Measurements from ENCODE around the gene COMMD1.

Gene COMMD1

DNA sequence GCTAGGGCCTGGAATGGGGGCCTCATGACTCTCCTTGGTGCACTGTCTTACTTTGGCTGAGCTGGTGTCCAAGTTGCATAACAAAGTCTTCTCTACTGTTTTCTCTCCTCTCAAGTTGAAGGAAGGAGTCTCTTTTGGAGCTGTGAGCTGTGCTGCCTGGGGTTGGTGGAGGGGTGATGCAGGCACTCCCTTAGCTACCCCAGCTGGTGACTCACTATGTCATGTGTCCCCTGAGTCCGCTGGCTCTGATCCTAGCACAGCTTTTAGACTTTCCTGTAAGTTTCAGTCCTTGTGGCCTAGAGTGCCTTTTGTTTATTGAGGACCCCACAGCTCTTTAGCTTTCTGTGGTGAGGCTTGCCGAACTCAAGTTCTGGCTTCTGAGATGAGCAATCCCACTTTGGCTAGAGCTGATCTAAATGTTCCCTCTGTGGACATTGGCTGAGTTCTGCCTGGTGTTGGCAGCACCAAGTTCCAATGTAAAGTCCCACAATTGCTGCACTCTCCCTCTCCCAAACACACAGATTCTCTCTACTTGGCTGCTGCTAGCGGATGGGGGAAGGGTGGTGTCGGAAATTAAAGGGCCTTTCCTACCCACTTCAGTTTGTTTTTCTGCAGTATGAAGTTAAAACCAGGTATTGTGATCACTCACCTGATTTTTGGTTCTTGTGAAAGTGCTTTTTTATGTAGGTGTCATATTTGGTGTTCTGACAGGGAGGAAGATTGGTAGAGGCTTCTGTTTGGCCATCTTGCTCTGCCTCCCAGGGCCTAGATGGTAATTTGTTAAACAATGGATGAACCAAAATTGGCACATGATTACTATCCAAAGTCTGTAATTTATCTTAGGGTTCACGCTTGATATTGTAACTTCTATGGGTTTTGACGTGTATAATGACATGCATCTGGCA lies 83.2 kb downstream of the COMMD1 start:
- no peak overlapping the region for H3K27ac Mint-ChIP-seq
- H3K27me3 Mint-ChIP-seq (ENCODE audit: low read depth) = no peaks in the 10 kb centered on the region
- no peaks in the 10 kb centered on the region for H3K4me1 Mint-ChIP-seq
- TF ChIP-seq, protein P1, sequence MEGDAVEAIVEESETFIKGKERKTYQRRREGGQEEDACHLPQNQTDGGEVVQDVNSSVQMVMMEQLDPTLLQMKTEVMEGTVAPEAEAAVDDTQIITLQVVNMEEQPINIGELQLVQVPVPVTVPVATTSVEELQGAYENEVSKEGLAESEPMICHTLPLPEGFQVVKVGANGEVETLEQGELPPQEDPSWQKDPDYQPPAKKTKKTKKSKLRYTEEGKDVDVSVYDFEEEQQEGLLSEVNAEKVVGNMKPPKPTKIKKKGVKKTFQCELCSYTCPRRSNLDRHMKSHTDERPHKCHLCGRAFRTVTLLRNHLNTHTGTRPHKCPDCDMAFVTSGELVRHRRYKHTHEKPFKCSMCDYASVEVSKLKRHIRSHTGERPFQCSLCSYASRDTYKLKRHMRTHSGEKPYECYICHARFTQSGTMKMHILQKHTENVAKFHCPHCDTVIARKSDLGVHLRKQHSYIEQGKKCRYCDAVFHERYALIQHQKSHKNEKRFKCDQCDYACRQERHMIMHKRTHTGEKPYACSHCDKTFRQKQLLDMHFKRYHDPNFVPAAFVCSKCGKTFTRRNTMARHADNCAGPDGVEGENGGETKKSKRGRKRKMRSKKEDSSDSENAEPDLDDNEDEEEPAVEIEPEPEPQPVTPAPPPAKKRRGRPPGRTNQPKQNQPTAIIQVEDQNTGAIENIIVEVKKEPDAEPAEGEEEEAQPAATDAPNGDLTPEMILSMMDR (IDR thresholded peaks at IDR 0.05; ENCODE audit: unreplicated experiment in 3 of 3) = no peak
- H3K4me3 Mint-ChIP-seq = no peak overlapping the region
- H3K36me3 Mint-ChIP-seq (ENCODE audit: low read depth) = peaks cover 2% of the 10 kb centered on the region
- H3K9me3 Mint-ChIP-seq = peaks cover 3% of the 10 kb centered on the region

DNA sequence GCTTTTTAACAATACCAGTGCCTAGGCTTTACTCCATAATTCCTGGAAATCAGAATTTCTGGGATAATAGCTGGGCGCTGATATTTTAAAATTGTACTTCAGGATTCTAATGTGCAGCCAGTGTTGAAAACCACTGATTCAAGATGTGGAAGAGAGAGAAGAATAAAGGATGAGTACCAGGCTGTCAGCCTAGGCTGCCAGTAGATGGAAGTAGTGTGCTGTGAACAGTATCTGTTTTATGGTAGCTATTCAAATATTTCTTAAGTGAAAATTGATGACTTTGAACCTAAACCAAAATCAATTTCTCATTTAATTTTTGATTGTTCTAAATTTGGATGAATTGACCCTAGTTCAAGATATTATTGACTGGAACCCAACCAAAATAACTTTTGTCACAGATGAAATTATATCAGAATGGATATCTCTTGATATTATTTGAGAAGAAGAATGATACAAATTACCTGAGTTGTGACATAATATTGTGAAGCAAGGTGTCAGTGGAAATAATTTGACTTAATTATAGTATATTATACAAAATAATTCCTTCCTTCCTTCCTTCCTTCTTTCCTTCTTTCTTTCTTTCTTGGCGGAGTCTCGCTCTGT lies 88.0 kb downstream of the COMMD1 start:
- Mint-ChIP-seq H3K27me3 (ENCODE audit: low read depth) (no peaks in the 10 kb centered on the region), H3K27ac (no peak overlapping the region), H3K36me3 (ENCODE audit: low read depth) (no peaks in the 10 kb centered on the region), H3K9me3 (no peaks in the 10 kb centered on the region), H3K4me1 (peaks cover 2% of the 10 kb centered on the region), H3K4me3 (no peak overlapping the region)
- TF ChIP-seq, protein P1 (IDR thresholded peaks at IDR 0.05; ENCODE audit: unreplicated experiment in 3 of 3) = peak; percentile 68 to 77 (median 69)

DNA sequence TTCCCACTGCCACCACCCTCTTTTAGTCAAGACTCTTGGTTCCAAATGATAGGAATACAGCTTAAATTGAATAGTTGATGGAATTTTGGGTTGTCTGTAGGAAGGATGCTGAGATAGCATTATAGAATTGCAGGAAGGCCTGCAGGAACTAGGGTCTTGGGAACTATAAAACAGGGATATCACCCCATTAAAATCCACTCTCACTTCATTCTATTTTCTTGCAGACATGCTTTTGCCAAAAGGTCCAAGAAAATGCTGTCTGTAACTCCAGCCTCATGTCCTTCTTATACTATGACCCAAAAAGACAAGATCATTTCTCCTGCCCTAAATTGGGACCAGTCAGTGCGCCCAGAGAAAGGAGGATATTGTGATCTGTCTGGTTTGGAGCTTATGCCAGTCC lies 89.1 kb downstream of the COMMD1 start:
- Mint-ChIP-seq H3K9me3 (no peaks in the 10 kb centered on the region), H3K27me3 (ENCODE audit: low read depth) (no peaks in the 10 kb centered on the region), H3K27ac (no peak overlapping the region), H3K4me1 (peaks cover 5% of the 10 kb centered on the region), H3K36me3 (ENCODE audit: low read depth) (no peaks in the 10 kb centered on the region), H3K4me3 (no peak overlapping the region)
- TF ChIP-seq, protein P1 (IDR thresholded peaks at IDR 0.05; ENCODE audit: unreplicated experiment in 3 of 3) = no peak

DNA sequence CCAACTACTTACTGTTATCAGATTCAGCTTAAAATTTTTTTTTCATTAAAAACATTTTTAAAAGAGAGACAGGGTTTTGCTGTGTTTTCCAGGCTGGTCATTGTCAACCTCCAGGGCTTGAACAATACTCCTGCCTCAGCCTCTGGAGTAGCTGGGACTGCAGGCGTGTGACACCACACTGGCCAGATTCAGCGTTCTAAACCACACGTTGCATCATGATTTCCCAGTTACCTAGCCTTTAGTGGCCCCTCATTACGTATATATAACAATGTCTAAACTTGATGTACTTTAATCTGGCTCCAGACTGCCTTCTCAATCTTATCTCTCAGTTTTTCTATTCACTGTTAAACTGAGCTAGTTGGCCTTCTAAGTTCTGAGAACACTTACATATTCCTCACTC lies 89.6 kb downstream of the COMMD1 start:
- Mint-ChIP-seq H3K27ac (no peak overlapping the region), H3K4me3 (no peak overlapping the region), H3K36me3 (ENCODE audit: low read depth) (no peaks in the 10 kb centered on the region), H3K27me3 (ENCODE audit: low read depth) (no peaks in the 10 kb centered on the region), H3K4me1 (peaks cover 5% of the 10 kb centered on the region), H3K9me3 (no peaks in the 10 kb centered on the region)
- TF ChIP-seq, protein P1 (IDR thresholded peaks at IDR 0.05; ENCODE audit: unreplicated experiment in 3 of 3) = no peak

DNA sequence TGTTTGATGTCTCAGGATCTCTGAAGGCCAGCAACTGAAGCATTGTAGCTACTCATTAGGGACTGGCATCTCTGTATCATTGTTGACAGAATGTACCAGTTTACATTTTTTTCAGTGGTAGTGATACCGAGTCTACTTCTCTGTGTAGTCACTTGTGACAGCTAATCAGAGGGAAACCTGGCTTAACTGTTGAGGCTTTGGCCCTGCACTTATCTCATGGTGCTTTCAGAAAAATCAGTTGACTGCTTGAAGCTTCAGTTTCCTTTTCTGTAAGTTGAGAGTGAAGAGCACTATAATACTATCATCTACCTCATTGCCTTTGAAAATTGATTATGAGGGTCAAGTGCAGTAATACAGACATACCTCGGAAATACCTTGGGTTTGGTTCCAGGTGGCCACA lies 90.0 kb downstream of the COMMD1 start:
- Mint-ChIP-seq H3K36me3 (ENCODE audit: low read depth) (no peaks in the 10 kb centered on the region), H3K27ac (no peak overlapping the region), H3K27me3 (ENCODE audit: low read depth) (no peaks in the 10 kb centered on the region), H3K9me3 (no peaks in the 10 kb centered on the region), H3K4me1 (peaks cover 5% of the 10 kb centered on the region), H3K4me3 (no peak overlapping the region)
- TF ChIP-seq, protein P1 (IDR thresholded peaks at IDR 0.05; ENCODE audit: unreplicated experiment in 3 of 3) = no peak
